GM23248 (cell line): ENCODE data around the gene ALPK1. TPM values are rescaled to one million over a fixed set of nuclear protein-coding genes. Genes with fewer than 3 reads are reported as not detected.

Experiments used
- DNase-seq: peaks from one replicate; pipeline ENCODE4 v3.0.0-alpha.2; 2015
- H2AFZ ChIP-seq: fragments of 200-600 bp; sonication (generic); 2 replicates; pipeline ENCODE4 v1.6.1; 2016; ENCODE audit warnings: antibody characterized with exemption
- H3F3A ChIP-seq: fragments of 200-600 bp; sonication (generic); 2 replicates; pipeline ENCODE4 v1.6.1; 2016; ENCODE audit warnings: mild to moderate bottlenecking, antibody characterized with exemption, mixed run types; ENCODE audit not compliant: insufficient read depth
- H3K27ac ChIP-seq: fragments of 200-600 bp; sonication (generic); 2 replicates; pipeline ENCODE4 v1.5.1; 2016; ENCODE audit warnings: mild to moderate bottlenecking
- H3K27me3 ChIP-seq: fragments of 200-600 bp; sonication (generic); replicated peaks from 2 replicates; pipeline ENCODE4 v1.6.1; 2016; ENCODE audit warnings: mild to moderate bottlenecking; ENCODE audit not compliant: insufficient read depth
- H3K36me3 ChIP-seq: fragments of 200-600 bp; sonication (generic); 2 replicates; pipeline ENCODE4 v1.6.1; 2016; ENCODE audit warnings: low read depth, mild to moderate bottlenecking
- H3K4me1 ChIP-seq: fragments of 200-600 bp; sonication (generic); 2 replicates; pipeline ENCODE4 v1.6.1; 2016; ENCODE audit warnings: mild to moderate bottlenecking; ENCODE audit not compliant: insufficient read depth
- H3K4me2 ChIP-seq: fragments of 200-600 bp; sonication (generic); one replicate; pipeline ENCODE4 v1.6.1; 2016; ENCODE audit warnings: mild to moderate bottlenecking; ENCODE audit not compliant: unreplicated experiment
- H3K4me3 ChIP-seq: fragments of 200-600 bp; sonication (generic); 2 replicates; pipeline ENCODE4 v1.5.1; 2016; ENCODE audit warnings: mild to moderate bottlenecking
- H3K79me2 ChIP-seq: fragments of 200-600 bp; sonication (generic); 2 replicates; pipeline ENCODE4 v1.6.1; 2016; ENCODE audit warnings: mild to moderate bottlenecking; ENCODE audit not compliant: insufficient read depth
- H3K9ac ChIP-seq: fragments of 200-600 bp; sonication (generic); 2 replicates; pipeline ENCODE4 v1.6.1; 2016; ENCODE audit warnings: mild to moderate bottlenecking
- H3K9me2 ChIP-seq: fragments of 200-600 bp; sonication (generic); 2 replicates; pipeline ENCODE4 v1.6.1; 2016; ENCODE audit warnings: mixed run types, mild to moderate bottlenecking, moderate library complexity; ENCODE audit not compliant: insufficient read depth
- H3K9me3 ChIP-seq: fragments of 200-600 bp; sonication (generic); one replicate; pipeline ENCODE4 v1.6.1; 2017; ENCODE audit warnings: low read depth
- H4K20me1 ChIP-seq: fragments of 200-600 bp; sonication (generic); 2 replicates; pipeline ENCODE4 v1.6.0; 2016; ENCODE audit not compliant: insufficient read depth
- EZH2 ChIP-seq: fragments of 200-600 bp; sonication (generic); IDR thresholded peaks from 2 replicates; pipeline ENCODE4 v1.6.1; 2018; ENCODE audit warnings: antibody characterized with exemption, mild to moderate bottlenecking; ENCODE audit not compliant: insufficient read depth, poor library complexity, severe bottlenecking
- EZH2phosphoT487 ChIP-seq: fragments of 200-600 bp; sonication (generic); IDR thresholded peaks from 2 replicates; pipeline ENCODE4 v1.6.1; 2018; ENCODE audit warnings: antibody characterized with exemption, moderate library complexity, mild to moderate bottlenecking, low read depth; ENCODE audit not compliant: insufficient read depth
- WGBS, 2 experiments: methylation state at CpG; one replicate each; pipeline ENCODE4 v1.1.6; 2015 to 2017; ENCODE audit warnings: low lambda C conversion rate in 2 of 2, low coverage in 1 of 2; ENCODE audit errors: missing lambda C conversion rate in 2 of 2; 5-methylcytosine and 5-hydroxymethylcytosine counted together
- in situ Hi-C: fragments of 300-500 bp; cut with MboI; formaldehyde crosslinking; loops from 2 replicates; pipeline ENCODE4 v1.15.0; 2020
- polyA plus RNA-seq: library from polyadenylated mRNA; unstranded; fragments of >200 nt; fragmentation: Nextera tagmentation; extraction: Ambion mirVana; gene quantifications from 2 replicates; pipeline ENCODE4 v1.2.1, GENCODE V29; 2016
- total RNA-seq: library from RNA; depleted of rRNA; stranded (reverse); fragments of >200 nt; shearing (Covaris generic); gene quantifications from 2 replicates; pipeline ENCODE4 v1.2.3, GENCODE V29; 2014

ALPK1 gene
- total and polyA plus RNA-seq, 2 experiments from 2014 or later, result 7.3 to 7.9 TPM

DNA sequence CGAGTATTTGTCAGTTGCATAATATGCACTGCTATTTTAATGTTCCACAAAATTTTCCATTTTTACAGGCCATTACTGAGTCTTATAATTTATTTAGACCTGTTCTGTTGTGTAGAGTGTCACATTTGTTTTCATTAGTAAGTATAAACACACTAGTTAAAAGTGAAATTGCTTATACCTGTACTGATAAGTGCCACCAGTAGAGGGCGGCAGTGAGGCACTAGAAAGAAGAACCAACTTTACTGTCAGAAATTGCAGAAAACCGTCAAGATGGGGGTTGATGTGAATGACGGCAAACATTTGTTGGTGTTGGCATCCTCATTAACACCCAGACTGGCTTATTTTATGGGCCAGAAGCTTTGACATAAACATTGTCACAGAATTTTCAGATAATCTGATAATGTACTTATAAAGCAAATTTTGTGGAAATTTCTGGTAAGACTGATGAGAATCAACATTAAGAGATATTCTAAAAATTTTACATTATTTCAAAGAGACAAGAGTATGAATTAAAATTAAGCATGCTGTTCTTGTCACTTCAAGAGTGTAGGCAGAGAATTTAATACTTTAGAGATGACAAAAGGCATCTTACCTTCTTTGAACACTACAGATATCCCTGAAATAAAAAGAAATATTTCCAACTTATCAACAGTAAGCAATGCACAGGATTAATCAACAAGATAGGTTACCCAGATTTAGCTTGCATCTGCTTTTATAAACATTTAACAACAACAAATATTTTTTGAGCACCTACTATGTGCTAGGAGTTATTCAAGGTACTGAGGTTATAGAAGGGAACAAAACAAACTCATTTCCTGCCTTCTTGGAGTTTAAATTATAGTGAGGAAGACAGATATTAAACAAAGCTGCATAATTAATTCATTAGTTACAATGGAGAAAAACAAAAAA lies 24.9 kb downstream of the ALPK1 start:
- H2AFZ ChIP-seq, result peak overlapping the region; percentile 53
- no peaks in the 10 kb centered on the region for H3F3A ChIP-seq
- 0 out of 2 replicates have a peak, but pooled peaks cover 2% of the 10 kb centered on the region for H3K9me2 ChIP-seq
- no peaks in the 10 kb centered on the region for H3K9me3 ChIP-seq
- no peaks in the 10 kb centered on the region for H3K27me3 ChIP-seq
- peak overlapping the region; percentile 7; the same call in 1 of the 2 replicates for H3K9ac ChIP-seq
- no peaks in the 10 kb centered on the region for H3K79me2 ChIP-seq
- H3K36me3 ChIP-seq, result no peaks in the 10 kb centered on the region
- H3K27ac ChIP-seq, result no peak overlapping the region
- DNase-seq, result peak; percentile 67
- no peak for TF ChIP-seq EZH2
- TF ChIP-seq EZH2phosphoT487, result no peak
- in situ Hi-C loops, result no loop called here
- WGBS, 2 experiments, result 14 to 16% methylated on average over 4 of the region's 4 CpGs
- no peaks in the 10 kb centered on the region for H4K20me1 ChIP-seq
- no peaks in the 10 kb centered on the region for H3K4me1 ChIP-seq
- H3K4me2 ChIP-seq, result peak overlapping the region; percentile 64
- peak overlapping the region; percentile 35 for H3K4me3 ChIP-seq

DNA sequence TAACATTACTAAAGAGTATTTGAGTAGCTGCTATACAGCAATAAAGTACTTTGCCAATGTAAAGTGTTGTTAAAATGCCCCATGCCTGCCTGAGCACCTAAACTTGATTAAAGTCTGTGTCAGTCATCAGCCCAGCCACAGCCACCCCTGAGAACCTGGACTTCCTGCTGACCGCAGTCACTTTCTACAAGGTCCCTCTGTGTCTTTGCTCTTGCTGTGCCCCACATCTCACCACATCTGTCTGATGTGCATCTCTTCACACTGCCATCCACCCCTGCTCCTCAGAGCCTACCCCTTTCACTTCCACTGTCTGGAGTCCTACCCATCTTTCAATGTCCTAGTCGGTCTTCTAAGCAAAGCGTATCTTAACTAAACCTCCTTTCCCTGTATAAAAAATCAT lies 25.7 kb downstream of the ALPK1 start:
- Histone ChIP-seq H3K9me3 (no peaks in the 10 kb centered on the region), H3K9ac (no peak overlapping the region), H3K4me1 (no peaks in the 10 kb centered on the region), H3K79me2 (no peaks in the 10 kb centered on the region), H3K9me2 (no peaks in the 10 kb centered on the region), H3K4me2 (no peak overlapping the region), H3F3A (no peaks in the 10 kb centered on the region), H3K36me3 (no peaks in the 10 kb centered on the region), H3K27ac (no peak overlapping the region), H2AFZ (no peak overlapping the region), H4K20me1 (no peaks in the 10 kb centered on the region), H3K4me3 (no peak overlapping the region), H3K27me3 (no peaks in the 10 kb centered on the region)
- no peak for DNase-seq
- in situ Hi-C loops, result no loop called here
- WGBS, 2 experiments, result 95 to 98% methylated on average over 3 of the region's 3 CpGs
- no peak for TF ChIP-seq EZH2
- no peak for TF ChIP-seq EZH2phosphoT487

DNA sequence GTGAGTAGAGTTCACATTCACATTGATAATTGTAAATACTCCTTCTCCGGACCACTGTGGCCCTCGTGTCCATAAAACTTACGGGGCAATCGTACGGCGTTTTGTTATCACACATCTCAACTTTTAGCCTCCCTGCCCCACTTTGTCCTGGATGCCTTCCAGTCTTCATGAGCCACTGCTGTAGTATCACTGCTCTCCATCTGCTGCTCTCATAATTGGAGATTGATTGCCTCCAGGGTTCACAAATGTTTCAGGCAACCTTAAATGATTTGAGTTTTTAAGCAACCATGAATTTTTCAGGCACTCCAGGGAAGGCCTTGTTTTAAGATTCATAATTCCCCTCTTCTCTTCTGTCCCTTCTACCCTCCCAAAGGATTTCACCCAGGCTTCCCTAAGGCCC lies 28.4 kb downstream of the ALPK1 start:
- Histone ChIP-seq H3K27ac (no peak overlapping the region), H3K36me3 (no peaks in the 10 kb centered on the region), H3K4me3 (no peak overlapping the region), H3K9me3 (no peaks in the 10 kb centered on the region), H3K4me2 (no peak overlapping the region), H3K27me3 (no peaks in the 10 kb centered on the region), H3K9me2 (no peaks in the 10 kb centered on the region), H4K20me1 (no peaks in the 10 kb centered on the region), H2AFZ (no peak overlapping the region), H3K79me2 (no peaks in the 10 kb centered on the region), H3K9ac (no peak overlapping the region), H3K4me1 (no peaks in the 10 kb centered on the region), H3F3A (no peaks in the 10 kb centered on the region)
- DNase-seq, result no peak
- TF ChIP-seq EZH2 (no peak), EZH2phosphoT487 (no peak)
- in situ Hi-C loops, result no loop called here
- WGBS, 2 experiments, result 93 to 99% methylated on average over 6 of the region's 6 CpGs

DNA sequence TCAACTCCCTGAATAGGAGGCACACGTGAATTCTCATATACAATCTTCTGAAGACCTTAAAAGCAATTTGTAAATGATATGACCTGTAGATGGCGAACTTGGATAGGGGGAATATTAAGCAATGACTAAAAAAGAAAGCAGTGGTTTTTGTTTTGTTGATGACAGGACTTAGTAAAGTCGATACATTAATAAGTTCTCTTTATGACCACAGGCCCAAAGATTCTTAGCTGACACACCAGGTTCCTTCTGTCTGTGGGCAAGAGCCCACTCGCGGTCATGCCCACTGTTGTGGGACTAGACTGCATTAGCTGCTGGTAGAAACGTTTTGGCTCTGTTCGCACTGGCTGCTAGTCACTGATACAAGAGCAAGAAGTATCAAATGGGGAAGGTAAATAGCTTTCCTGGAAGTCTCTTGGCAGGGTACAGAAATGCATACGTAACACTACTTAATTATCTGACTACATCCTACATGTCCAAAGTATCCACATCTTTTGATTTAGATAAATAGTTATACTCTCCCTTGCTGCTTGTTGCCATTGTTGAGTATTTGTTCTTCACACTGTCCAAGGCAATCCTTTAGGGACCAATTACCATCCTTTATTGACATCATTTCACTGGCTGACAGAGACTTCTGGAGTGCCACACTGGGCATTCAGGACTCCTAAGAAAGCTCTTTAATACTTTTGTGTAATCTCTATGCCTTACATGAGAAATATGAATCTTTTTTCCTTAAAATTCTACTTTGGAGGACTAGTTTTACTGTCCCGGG lies 31.0 kb downstream of the ALPK1 start:
- peak overlapping the region; percentile 17; the same call in 1 of the 2 replicates for H3K4me3 ChIP-seq
- H3K9ac ChIP-seq, result 0 out of 2 replicates have a peak overlapping the region, but pooled peaks have one; percentile 28
- TF ChIP-seq EZH2 (no peak), EZH2phosphoT487 (no peak)
- H3K36me3 ChIP-seq, result no peaks in the 10 kb centered on the region
- no peak overlapping the region for H3K27ac ChIP-seq
- no peaks in the 10 kb centered on the region for H3K4me1 ChIP-seq
- H3K4me2 ChIP-seq, result peak overlapping the region; percentile 37
- 41 to 53% methylated on average over 9 of the region's 9 CpGs for WGBS, 2 experiments
- no peaks in the 10 kb centered on the region for H3K79me2 ChIP-seq
- peak; percentile 70 for DNase-seq
- H2AFZ ChIP-seq, result peak overlapping the region; percentile 67
- H3F3A ChIP-seq, result no peaks in the 10 kb centered on the region
- in situ Hi-C loops, result no loop called here
- no peaks in the 10 kb centered on the region for H4K20me1 ChIP-seq
- H3K27me3 ChIP-seq, result no peaks in the 10 kb centered on the region
- no peaks in the 10 kb centered on the region for H3K9me2 ChIP-seq
- H3K9me3 ChIP-seq, result no peaks in the 10 kb centered on the region
